Endothelial cell of umbilical vein (primary cell): Measurements from ENCODE around the gene SCP2. TPM values are rescaled to one million over a fixed set of nuclear protein-coding genes. Genes with fewer than 3 reads are reported as not detected.

ENCODE experiments used
- BruUV-seq: library from RNA; stranded (reverse); fragments of 400-500 nt; replicated peaks from 2 replicates; lab custom pipeline; 2021; lab: Mats Ljungman, UMichigan
- CTCF ChIA-PET: fragments of 300-600, 350-600 bp; sonication (Branson Sonifier 250); formaldehyde crosslinking; loops from one replicate; lab custom pipeline; 2021; ENCODE audit warnings: antibody characterized with exemption, inconsistent platforms; lab: Charles Lee
- POLR2A ChIA-PET: fragments of 300-600, 350-600 bp; sonication (Branson Sonifier 250); formaldehyde crosslinking; loops from one replicate; lab custom pipeline; 2021; ENCODE audit warnings: antibody characterized with exemption, inconsistent platforms; lab: Charles Lee
- DNase-seq: peaks from one replicate; pipeline ENCODE4 v3.0.0-alpha.2; 2011; ENCODE audit warnings: low read depth, low spot score
- FAIRE-seq: peaks from 2 replicates; lab custom pipeline; 2011; peaks lifted over from hg19 to GRCh38; lab: Jason Lieb, UNC
- H2AFZ ChIP-seq: 2 replicates; pipeline ENCODE4 v1.6.0; 2012; ENCODE audit warnings: low read depth, low read length, control low read depth, inconsistent platforms
- H3K27ac ChIP-seq: 2 replicates; pipeline ENCODE4 v1.5.1; 2011; ENCODE audit warnings: low read depth, mild to moderate bottlenecking, control low read depth, low read length, moderate library complexity; ENCODE audit not compliant: insufficient read depth
- H3K27me3 ChIP-seq, 2 experiments: 2 replicates each; pipeline versions ENCODE4 v1.6.0 to v1.6.1; 2011; ENCODE audit warnings: low read length in 2 of 2, mixed read lengths in 1 of 2; ENCODE audit not compliant: control insufficient read depth in 2 of 2, insufficient read depth in 2 of 2
- H3K36me3 ChIP-seq, 2 experiments: 2 replicates in 1 of 2; 3 replicates in 1 of 2; pipeline ENCODE4 v1.5.1; 2011; ENCODE audit warnings: low read length in 2 of 2, mild to moderate bottlenecking in 1 of 2, moderate library complexity in 1 of 2; ENCODE audit not compliant: control insufficient read depth in 2 of 2, insufficient read depth in 2 of 2; ENCODE audit errors: extremely low read depth in 1 of 2
- H3K4me1 ChIP-seq: 3 replicates; pipeline ENCODE4 v1.5.1; 2011; ENCODE audit warnings: mild to moderate bottlenecking, low read length; ENCODE audit not compliant: control insufficient read depth, insufficient read depth; ENCODE audit errors: extremely low read depth
- H3K4me2 ChIP-seq: 2 replicates; pipeline ENCODE4 v1.6.1; 2011; ENCODE audit warnings: low read length, control low read depth, mixed read lengths; ENCODE audit not compliant: insufficient read depth
- H3K4me3 ChIP-seq, 3 experiments: fragments of 200-600 bp in 1 of 3; sonication (generic), shearing (Covaris generic) in 1 of 3; replicated peaks in 1 of 3; 2 replicates each; pipeline ENCODE4 v1.5.1; 2011 to 2016; ENCODE audit warnings: control low read depth in 3 of 3, low read length in 3 of 3, mild to moderate bottlenecking in 2 of 3, inconsistent platforms in 1 of 3, low read depth in 1 of 3, moderate library complexity in 1 of 3; ENCODE audit not compliant: insufficient read depth in 1 of 3
- H3K79me2 ChIP-seq: 2 replicates; pipeline ENCODE4 v1.6.0; 2012; ENCODE audit warnings: low read length, inconsistent platforms; ENCODE audit not compliant: control insufficient read depth, insufficient read depth
- H3K9ac ChIP-seq: replicated peaks from 2 replicates; pipeline ENCODE3; 2011; ENCODE audit warnings: low read length, control low read depth; ENCODE audit not compliant: insufficient read depth; ENCODE audit errors: extremely low read depth
- H3K9me1 ChIP-seq: replicated peaks from 3 replicates; pipeline ENCODE4 v1.6.0; 2011; ENCODE audit warnings: mild to moderate bottlenecking, low read length; ENCODE audit not compliant: control insufficient read depth, insufficient read depth; ENCODE audit errors: extremely low read depth
- H3K9me3 ChIP-seq: replicated peaks from 2 replicates; pipeline ENCODE4 v1.5.1; 2012; ENCODE audit warnings: low read length, inconsistent platforms; ENCODE audit not compliant: control insufficient read depth, insufficient read depth
- H4K20me1 ChIP-seq: replicated peaks from 2 replicates; pipeline ENCODE3; 2011; ENCODE audit warnings: mild to moderate bottlenecking, low read length; ENCODE audit not compliant: control insufficient read depth, insufficient read depth; ENCODE audit errors: extremely low read depth
- CTCF ChIP-seq, 2 donors: IDR thresholded peaks; 1 replicate in 1 of 2; 2 replicates in 1 of 2; pipeline ENCODE4 v1.5.1; 2011; ENCODE audit warnings: low read length in 2 of 2, mild to moderate bottlenecking in 2 of 2, moderate library complexity in 2 of 2, control low read depth in 1 of 2, inconsistent platforms in 1 of 2, low read depth in 1 of 2; ENCODE audit not compliant: insufficient read depth in 1 of 2; ENCODE audit errors: extremely low read depth in 1 of 2
- EZH2 ChIP-seq: IDR thresholded peaks from 2 replicates; pipeline ENCODE4 v1.6.1; 2012; ENCODE audit warnings: borderline replicate concordance, low read depth, mild to moderate bottlenecking, moderate library complexity, low read length, inconsistent platforms; ENCODE audit not compliant: severe bottlenecking
- FOS ChIP-seq: IDR thresholded peaks from 2 replicates; pipeline ENCODE4 v1.6.1; 2011; ENCODE audit warnings: mild to moderate bottlenecking, low read length, moderate library complexity, borderline replicate concordance; ENCODE audit not compliant: insufficient read depth
- GATA2 ChIP-seq: IDR thresholded peaks from 2 replicates; pipeline ENCODE4 v1.7.0; 2011; ENCODE audit warnings: low read depth, mild to moderate bottlenecking, moderate library complexity, mixed read lengths, low read length; ENCODE audit not compliant: insufficient read length, insufficient read depth
- JUN ChIP-seq: IDR thresholded peaks from 2 replicates; pipeline ENCODE4 v1.6.1; 2011; ENCODE audit warnings: borderline replicate concordance, low read depth; ENCODE audit not compliant: insufficient read length, insufficient read depth
- MYC ChIP-seq: IDR thresholded peaks from one replicate; pipeline ENCODE4 v1.6.1; 2011; ENCODE audit warnings: mild to moderate bottlenecking, low read depth, low read length
- POLR2A ChIP-seq: IDR thresholded peaks from 2 replicates; pipeline ENCODE4 v1.6.1; 2012; ENCODE audit warnings: low read depth, mild to moderate bottlenecking, control low read depth, low read length
- POLR2AphosphoS5 ChIP-seq: IDR thresholded peaks from 2 replicates; pipeline ENCODE4 v1.6.1; 2012; ENCODE audit warnings: low read depth, mild to moderate bottlenecking, control low read depth, low read length, moderate library complexity; ENCODE audit not compliant: insufficient read depth
- dilution Hi-C: fragments of 300-500 bp; cut with MboI; formaldehyde crosslinking; loops from one replicate; pipeline ENCODE4 v1.15.0; 2019; ENCODE audit warnings: low sequenced_read_pairs; ENCODE audit not compliant: extremely low pct_ligation_motif_present
- intact Hi-C: fragments of 100-400 bp; cut with micrococcal nuclease; formaldehyde crosslinking; loops from one replicate; pipeline ENCODE4 v1.10.0; 2022
- polyA plus RNA-seq, 4 experiments: library from polyadenylated mRNA; depleted of rRNA in 3 of 4; stranded (reverse) in 3 of 4; unstranded in 1 of 4; fragments of >200 nt; gene quantifications; 2 replicates each; pipeline versions ENCODE4 v1.2.1 to v1.2.3, GENCODE V29; 2011 to 2012; ENCODE audit warnings: missing spikeins in 1 of 4
- total RNA-seq: library from RNA; stranded (reverse); gene quantifications from 2 replicates; pipeline ENCODE4 v1.2.3, GENCODE V29; 2021

SCP2 gene
- total and polyA plus RNA-seq, 2 donors (not counting 3 experiments of a cell fraction or from before 2014, with no cell fraction given): 42.4 to 92.7 TPM

DNA sequence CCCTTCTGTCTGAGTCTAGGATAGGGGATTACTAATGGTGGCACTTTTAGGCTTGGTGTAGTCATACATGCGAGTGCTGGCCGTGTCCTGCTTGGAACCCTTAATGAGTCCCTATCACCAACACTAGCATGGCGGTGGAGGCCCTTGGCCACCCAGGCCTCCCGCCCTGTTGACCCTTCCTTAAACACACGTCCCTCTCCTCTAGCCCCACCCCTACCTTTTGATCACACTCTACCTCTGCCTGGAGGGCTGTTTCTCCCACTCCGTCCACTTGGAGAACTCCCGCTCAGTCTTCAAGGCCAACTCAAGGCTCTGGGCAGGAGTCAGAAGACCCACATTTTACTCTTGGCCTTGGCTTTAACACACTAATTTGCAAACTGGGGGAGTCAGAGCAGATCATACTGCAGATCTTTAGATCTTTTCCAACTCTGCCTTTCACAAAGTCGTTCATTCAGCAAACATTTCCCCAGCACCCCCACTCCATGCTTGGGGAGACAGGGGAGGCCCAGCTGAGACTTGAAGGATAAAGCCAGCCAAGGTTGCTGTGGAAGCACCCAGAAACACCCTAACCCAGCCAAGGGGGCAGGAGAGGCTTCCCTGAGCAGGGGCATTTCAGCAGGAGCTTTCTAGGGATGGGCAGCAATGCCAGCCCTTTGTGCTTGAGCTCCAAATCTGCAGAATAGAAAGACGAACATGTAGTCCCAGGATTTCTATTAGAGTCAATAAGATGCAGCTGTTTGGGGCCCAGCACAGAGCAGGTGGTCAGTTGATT, 136.9 kb downstream of the SCP2 start:
- no peak overlapping the region for H3K4me3 ChIP-seq

DNA sequence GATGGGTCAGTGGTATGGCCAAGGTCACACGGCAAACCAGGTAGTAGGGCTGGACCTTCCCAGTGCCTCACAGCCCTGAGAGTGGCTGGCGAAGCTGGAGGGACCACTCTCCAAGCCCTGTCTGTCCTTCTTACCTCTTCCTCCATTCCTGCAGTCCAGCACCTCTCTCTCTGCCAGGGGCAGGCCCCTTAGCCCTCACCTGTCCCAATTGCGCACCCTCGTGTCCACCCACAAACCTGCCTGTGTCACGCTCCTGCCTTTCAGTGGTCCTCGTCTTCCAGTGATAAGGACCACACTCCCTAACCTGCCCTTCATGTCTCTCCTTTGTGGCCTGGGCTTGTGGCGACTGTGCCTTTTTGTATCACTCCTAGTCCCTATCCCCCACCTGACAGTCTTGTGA, 138.3 kb downstream of the SCP2 start:
- Histone ChIP-seq H3K79me2 (no peaks in the 10 kb centered on the region), H3K36me3 (no peaks in the 10 kb centered on the region), H3K4me2 (no peak overlapping the region), H3K9ac (no peak overlapping the region), H3K9me1 (no peaks in the 10 kb centered on the region), H2AFZ (no peak overlapping the region), H3K27ac (no peak overlapping the region), H3K9me3 (no peaks in the 10 kb centered on the region), H3K4me1 (peaks cover 8% of the 10 kb centered on the region), H3K4me3 (no peak overlapping the region), H3K27me3 (peaks cover 6 to 24% of the 10 kb centered on the region in 2 experiments), H4K20me1 (no peaks in the 10 kb centered on the region)
- no peak for DNase-seq
- FAIRE-seq: no peak
- dilution Hi-C loops: no loop called here
- intact Hi-C loops: no loop called here
- POLR2A ChIA-PET: no interaction called here
- CTCF ChIA-PET: no interaction called here
- no peak for TF ChIP-seq POLR2AphosphoS5
- TF ChIP-seq JUN: no peak
- no peak for TF ChIP-seq GATA2
- no peak for TF ChIP-seq EZH2
- no peak for TF ChIP-seq FOS
- no peak for TF ChIP-seq CTCF (IDR thresholded peaks at IDR 0.05; ENCODE audit: extremely low read depth in 1 of 2, insufficient read depth in 1 of 2, low read depth in 1 of 2, low read length in 2 of 2)
- no peak for TF ChIP-seq POLR2A
- TF ChIP-seq MYC: no peak
- no TSS peak for BruUV-seq

More for the DNA sequence above, 136.9 kb downstream of the SCP2 start:
- H3K4me1 ChIP-seq: peaks cover 8% of the 10 kb centered on the region
- H3K9ac ChIP-seq: no peak overlapping the region
- ChIA-PET POLR2A (no interaction called here), CTCF (interaction anchor here (0.8 to 1.4 kb wide), 4 partner anchors 11 to 142 kb away, joined by 3 to 4 read pairs (median 3); partner anchors contain the start of gene ECHDC2)
- no peaks in the 10 kb centered on the region for H3K9me1 ChIP-seq
- intact Hi-C loops: no loop called here
- TF ChIP-seq MYC: no peak
- H3K79me2 ChIP-seq: no peaks in the 10 kb centered on the region
- DNase-seq: no peak
- H2AFZ ChIP-seq: no peak overlapping the region
- no peak overlapping the region for H3K27ac ChIP-seq
- H3K4me2 ChIP-seq: no peak overlapping the region
- H3K9me3 ChIP-seq: no peaks in the 10 kb centered on the region
- no peak for FAIRE-seq
- no TSS peak for BruUV-seq
- H4K20me1 ChIP-seq: no peaks in the 10 kb centered on the region
- dilution Hi-C loops: no loop called here
- H3K27me3 ChIP-seq: peaks cover 6 to 31% of the 10 kb centered on the region in 2 experiments
- no peaks in the 10 kb centered on the region for H3K36me3 ChIP-seq
